NCI-H2196 (cell line): Measurements from ENCODE around the gene IL36RN.
"Not testable (repeated sequence)": the region's sequence is repeated elsewhere in the genome, so short reads cannot be mapped to it uniquely, and the experiment has no call there.

ENCODE experiments used
- DNase-seq: peaks from one replicate; lab custom pipeline; 2025; ENCODE audit not compliant: unreplicated experiment; lab: John Stamatoyannopoulos, UW

IL36RN gene

DNA sequence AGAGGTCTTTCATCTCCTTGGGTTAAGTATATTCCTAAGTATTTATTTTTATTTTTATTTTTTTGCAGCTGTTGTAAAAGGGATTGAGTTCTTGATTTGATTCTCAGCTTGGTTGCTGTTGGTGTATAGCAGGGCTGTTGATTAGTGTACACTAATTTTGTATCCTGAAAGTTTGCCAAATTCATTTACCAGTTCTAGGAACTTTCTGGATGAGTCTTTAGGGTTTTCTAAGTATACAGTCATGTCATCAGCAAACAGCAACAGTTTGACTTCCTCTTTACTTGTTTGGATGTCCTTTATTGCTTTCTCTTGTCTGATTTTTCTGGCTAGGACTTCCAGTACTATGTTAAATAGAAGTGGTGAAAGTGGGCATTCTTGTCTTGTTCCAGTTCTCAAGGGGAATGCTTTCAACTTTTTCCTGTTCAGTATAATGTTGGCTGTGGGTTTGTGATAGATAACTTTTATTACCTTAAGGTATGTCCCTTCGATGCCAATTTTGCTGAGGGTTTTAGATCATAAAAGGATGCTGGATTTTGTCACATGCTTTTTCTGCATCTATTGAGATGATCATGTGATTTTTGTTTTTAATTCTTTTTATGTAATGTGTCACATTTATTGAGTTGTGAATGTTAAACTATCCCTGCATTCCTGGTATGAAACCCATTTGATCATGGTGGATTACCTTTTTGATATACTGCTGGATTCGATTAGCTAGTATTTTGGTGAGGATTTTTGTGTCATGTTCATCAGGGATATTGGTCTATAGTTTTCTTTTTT is 38.0 kb downstream of the IL36RN start:
- not testable (repeated sequence) for DNase-seq

DNA sequence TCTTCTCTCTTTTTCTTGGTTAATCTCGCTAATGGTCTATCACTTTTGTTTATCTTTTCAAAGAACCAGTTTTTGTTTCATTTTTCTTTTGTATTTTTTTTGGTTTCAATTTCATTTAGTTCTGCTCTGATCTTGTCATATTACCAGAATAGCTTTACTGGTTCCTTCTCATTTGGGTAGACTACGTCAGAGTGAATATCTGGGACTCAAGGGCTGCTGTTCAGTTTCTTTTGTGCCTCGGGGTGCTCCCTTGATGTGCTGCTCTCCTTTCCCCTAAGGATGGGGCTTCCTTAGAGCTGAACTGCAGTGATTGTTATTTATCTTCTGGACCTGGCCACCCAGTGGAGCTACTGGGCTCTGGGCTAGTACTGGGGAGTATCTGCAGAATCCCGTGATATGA is 39.0 kb downstream of the IL36RN start:
- DNase-seq, result no peak

GRCh38 chr2:113098532-113098931 is 39.5 kb downstream of the IL36RN start:
- no peak for DNase-seq

GRCh38 chr2:113102133-113102532 is 43.1 kb downstream of the IL36RN start:
- DNase-seq, result no peak

- DNase-seq, result no peak
Observed at GRCh38 chr2:113103277-113103676, 44.3 kb downstream of the IL36RN start.

- no peak for DNase-seq
Observed at GRCh38 chr2:113104054-113104611, 45.1 kb downstream of the IL36RN start.

- no peak for DNase-seq
Observed at GRCh38 chr2:113105047-113105785, 46.2 kb downstream of the IL36RN start.

DNA sequence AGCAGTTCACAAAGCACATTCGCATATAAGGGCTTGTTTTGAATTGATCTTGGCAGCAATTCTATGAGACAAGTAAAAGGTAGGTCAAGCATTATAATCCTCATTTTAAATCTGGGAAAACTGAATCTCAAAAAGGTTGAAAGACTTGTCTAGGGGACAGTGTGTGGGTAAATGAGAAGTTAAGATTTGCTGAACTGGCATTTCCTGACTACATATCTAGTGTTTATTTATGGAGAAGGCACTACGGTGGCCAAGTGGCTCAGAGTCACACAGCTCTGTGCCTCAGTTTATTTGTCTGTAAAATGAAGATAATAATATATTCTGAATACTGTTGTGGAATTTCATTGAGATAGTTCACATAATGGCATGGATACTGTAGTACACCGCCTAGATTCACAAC is 52.1 kb downstream of the IL36RN start:
- no peak for DNase-seq

- no peak for DNase-seq
Observed at GRCh38 chr2:113111823-113112287, 52.9 kb downstream of the IL36RN start.

- DNase-seq, result no peak
Observed at GRCh38 chr2:113112441-113112840, 53.4 kb downstream of the IL36RN start.

DNA sequence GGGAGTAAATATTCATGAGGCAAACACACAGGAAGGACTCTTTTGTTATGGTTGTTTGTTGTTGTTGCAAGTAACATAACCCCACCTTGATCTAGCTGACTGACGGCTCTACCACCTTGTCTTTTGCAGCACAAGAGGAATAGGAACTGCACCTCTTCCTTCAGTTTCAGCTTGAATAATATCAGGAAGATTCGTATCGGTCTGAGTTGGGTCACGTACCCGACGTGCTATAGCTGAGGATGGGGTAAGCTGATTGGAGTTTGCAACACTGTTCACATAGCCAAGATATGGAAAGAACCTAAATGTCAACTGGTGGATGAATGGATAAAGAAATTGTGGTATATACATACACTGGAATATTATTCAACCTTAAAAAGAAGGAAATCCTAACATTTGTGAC is 53.9 kb downstream of the IL36RN start:
- DNase-seq, result no peak

- no peak for DNase-seq
Observed at GRCh38 chr2:113113807-113114206, 54.8 kb downstream of the IL36RN start.
